Colon (tissue), 2 donors: Measurements from ENCODE around the gene CRYAA.

Experiments
- FAIRE-seq: peaks from 2 replicates; lab custom pipeline; 2012; peaks lifted over from hg19 to GRCh38; lab: Jason Lieb, UNC
- donor health status: control.
- donor health status: control.

CRYAA gene

DNA sequence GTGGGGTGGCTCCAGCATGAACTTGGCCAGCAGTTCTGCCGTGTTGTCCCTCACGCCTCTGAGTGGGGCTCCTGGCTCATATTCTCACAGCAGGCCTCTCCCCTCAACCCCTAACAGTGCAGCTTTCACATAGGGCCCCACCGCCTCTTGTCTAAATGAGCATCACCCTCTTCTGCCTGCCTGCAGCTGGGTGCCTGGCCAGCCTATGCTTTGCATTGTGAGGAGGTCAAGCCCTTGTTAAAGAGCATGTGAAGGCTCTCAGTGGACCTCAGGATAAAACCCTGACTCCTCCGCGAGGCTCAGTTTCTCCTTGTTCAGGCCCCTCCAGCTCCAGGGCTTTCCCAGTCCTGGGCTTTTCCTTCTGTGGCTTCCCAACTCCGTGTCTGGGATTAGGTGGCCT is 34.8 kb downstream of the CRYAA start:
- no peak for FAIRE-seq

DNA sequence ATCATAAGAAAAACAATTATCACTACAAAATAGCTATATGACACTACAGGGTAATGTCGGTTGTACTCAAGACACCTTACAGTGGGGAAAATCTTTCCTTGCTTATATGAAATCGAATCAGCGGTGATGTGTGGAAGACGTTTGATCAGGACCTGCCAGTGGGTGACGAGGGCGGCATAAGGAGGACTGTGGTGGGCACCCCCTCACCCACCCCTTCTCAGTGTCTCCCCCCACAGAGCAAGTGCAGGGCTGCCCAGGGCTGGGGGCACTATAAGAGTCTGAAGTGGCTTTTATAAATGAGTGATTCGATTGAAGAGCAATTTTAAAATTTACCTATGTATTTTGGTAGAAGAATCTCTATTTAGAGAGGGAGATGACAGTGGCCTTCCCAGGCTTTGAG is 35.8 kb downstream of the CRYAA start:
- no peak for FAIRE-seq

GRCh38 chr21:43206231-43207042 is 37.6 kb downstream of the CRYAA start:
- FAIRE-seq: no peak

DNA sequence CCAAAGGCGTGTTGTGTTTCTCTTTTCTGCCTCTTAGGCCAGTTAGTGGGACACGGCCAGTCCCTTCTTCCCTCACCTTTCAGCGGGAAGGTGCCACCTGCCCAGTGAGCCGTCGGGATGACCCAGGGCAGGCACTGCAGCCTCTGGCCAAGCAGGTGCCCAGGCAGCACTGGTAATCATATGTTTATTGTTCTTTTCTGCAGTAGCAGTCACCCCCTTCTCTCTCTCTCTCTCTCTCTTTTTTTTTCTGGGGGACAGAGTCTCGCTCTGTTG is 38.2 kb downstream of the CRYAA start:
- no peak for FAIRE-seq

GRCh38 chr21:43207868-43208267 is 39.1 kb downstream of the CRYAA start:
- no peak for FAIRE-seq

DNA sequence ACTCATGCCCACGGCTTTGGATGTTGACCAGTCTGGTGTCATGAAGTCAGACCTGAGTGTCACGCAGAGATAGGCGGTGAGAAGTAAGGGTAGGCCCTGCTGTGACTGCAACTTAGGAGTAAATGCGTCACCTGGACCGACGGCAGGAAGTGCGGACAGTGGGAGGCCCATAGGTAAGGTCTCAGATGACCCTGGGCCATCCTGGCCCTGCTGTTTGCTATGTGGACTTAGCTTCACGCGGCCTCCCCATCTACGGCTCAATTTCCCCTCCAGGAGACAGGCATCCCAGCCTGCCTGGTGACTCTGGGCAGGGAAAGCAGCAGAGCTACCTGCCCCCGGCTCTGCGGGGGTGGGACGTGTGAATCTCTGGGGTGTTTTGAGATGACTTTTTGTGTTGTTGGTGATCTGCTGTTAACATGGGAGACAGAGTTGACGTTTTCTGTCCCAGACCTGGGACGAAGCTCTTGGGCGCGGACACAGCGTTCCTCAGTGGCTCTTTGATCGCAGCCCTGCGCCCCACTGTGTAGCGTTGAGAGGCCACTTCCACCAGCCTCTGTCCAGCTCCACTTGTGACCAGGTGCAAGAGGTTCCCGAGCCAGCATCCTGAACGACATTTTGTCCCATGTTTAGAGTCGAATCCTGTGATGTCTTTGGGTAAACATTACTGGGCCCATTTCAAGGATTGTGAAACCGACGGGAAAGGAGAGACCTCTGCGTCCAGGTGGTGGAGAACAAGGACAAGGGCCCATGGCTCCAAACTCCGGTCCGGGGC is 39.9 kb downstream of the CRYAA start:
- no peak for FAIRE-seq

DNA sequence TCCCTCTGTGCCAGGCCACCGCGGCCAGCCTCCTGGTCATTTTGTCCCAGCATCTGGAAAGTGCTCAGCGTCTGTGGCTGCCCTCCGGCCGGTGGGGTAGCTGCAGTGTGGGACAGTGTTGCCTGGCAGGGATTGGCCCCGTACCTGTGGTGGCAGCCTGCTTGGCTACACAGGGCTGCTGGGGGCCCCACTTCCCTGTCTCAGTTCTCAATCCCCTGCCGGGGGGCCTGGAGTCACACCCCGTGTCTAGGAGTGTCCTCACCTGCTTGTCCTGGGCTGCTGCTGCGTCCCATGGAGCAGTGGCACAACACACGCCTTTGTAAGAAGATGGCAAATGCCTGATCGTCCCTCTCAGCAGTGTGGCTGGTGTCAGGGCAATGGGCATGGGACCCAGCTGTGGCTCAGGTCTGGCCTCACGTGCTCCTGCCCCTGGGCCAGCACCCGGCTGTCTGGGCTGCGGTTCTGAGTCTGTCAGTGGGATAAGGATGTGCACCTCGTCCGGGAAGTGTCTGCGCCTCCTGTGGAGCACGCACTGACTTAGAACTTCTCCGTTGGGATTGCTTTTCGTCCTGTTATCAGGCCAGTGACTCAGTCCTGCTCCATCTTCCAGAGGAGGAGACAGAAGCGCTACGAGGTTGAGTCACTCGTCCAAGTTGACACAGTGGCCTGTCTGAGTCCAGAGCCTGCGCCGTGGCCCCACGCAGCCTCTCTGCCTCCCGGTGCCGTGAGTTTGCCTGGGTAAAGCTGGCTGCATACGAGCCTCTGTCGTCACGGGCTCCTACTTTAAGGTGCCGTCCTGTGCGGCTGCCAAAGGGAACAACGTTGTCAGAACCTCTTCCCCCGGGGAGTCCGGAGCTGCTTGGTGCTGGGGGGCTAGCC is 41.0 kb downstream of the CRYAA start:
- FAIRE-seq: no peak

DNA sequence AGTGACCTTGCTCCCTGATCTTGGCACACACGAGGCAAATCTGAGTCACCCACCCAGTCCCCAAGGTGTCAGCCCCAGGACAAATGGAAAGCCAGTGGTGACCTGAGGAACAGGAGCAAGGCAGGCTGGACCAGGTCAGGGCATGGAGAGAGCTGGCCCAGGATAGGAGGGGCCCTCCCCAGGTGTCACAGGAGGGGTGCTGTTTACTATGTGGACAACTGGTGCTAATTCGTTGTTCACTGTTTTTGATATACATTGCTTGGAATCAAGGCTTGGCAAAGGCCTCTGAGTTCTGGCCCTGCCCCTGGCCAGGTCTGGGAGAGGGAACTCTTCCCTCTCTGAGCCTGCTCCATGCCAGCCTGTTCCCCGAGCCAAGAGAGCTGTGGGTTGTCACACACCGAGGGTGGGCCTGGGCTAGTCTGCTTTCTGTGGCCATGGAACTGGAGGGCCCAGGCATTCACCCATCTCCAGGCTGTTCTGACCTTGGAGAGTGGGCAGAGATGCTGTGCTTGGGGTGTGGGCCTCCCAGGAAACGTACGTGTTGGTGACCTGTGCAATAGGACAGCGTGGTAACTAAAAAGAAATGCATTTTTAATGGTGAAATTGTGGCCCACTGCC is 41.8 kb downstream of the CRYAA start:
- no peak for FAIRE-seq

GRCh38 chr21:43211072-43211759 is 42.4 kb downstream of the CRYAA start:
- FAIRE-seq: no peak

DNA sequence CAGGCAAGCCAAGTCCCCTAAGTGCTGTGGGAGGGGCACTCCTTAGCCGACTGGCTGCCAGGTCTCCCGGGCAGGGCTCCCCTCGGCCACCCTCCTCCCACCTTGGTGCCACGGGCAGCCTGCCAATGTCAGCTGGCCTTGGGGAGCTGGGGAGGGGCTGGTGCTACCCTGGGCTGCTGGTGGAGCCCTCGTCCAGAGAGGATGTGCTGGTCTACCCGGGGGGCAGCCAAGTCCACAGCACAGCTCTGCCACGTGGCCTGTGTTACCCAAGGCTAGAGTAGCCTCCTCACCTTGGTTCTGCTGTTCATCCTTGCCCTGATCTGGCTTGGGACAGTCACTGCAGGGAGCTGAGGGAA is 42.9 kb downstream of the CRYAA start:
- no peak for FAIRE-seq
